GM12878 (cell line): ENCODE data around the gene ITSN1.

Experiments used
- EP300 ChIP-seq, 2 experiments: fragments of 150-350 bp in 1 of 2; IDR thresholded peaks; 2 replicates each; pipeline ENCODE4 v1.6.1; 2011 to 2012; ENCODE audit warnings: low read depth in 2 of 2, low read length in 2 of 2, borderline replicate concordance in 1 of 2, improper control_type of control experiment in 1 of 2, inconsistent platforms in 1 of 2; ENCODE audit not compliant: control insufficient read depth in 1 of 2
- FOXM1 ChIP-seq: IDR thresholded peaks from 2 replicates; pipeline ENCODE4 v1.6.1; 2012; ENCODE audit warnings: low read depth, mild to moderate bottlenecking, inconsistent platforms, low read length, moderate library complexity
- MYC ChIP-seq: IDR thresholded peaks from 2 replicates; pipeline ENCODE4 v1.6.1; 2011; ENCODE audit warnings: mild to moderate bottlenecking, low read length, moderate library complexity, inconsistent platforms; ENCODE audit not compliant: insufficient read depth, insufficient replicate concordance, insufficient read length, severe bottlenecking
- NFIC ChIP-seq: IDR thresholded peaks from 2 replicates; pipeline ENCODE4 v1.6.1; 2012; ENCODE audit warnings: low read depth, mild to moderate bottlenecking, inconsistent platforms, low read length, moderate library complexity
- SUZ12 ChIP-seq: fragments of 200-600 bp; sonication (generic); IDR thresholded peaks from one replicate; pipeline ENCODE4 v1.6.1; 2018; ENCODE audit warnings: antibody characterized with exemption, mild to moderate bottlenecking; ENCODE audit not compliant: unreplicated experiment
- TARDBP ChIP-seq: IDR thresholded peaks from 2 replicates; pipeline ENCODE4 v1.6.1; 2016; ENCODE audit warnings: borderline replicate concordance
- TF ChIP-seq, protein P1 (sequence below): IDR thresholded peaks from 2 replicates; pipeline ENCODE4 v1.6.1; 2012; ENCODE audit warnings: low read depth, low read length, improper control_type of control experiment
- TF ChIP-seq, protein P2 (sequence below), 3 experiments: IDR thresholded peaks in 2 of 3; conservative IDR thresholded peaks in 1 of 3; 2 replicates each; pipeline ENCODE4 v1.5.1; 2011; ENCODE audit warnings: low read depth in 3 of 3, low read length in 3 of 3, mild to moderate bottlenecking in 3 of 3, control low read depth in 2 of 3, moderate library complexity in 2 of 3, inconsistent platforms in 1 of 3, mixed read lengths in 1 of 3; ENCODE audit not compliant: control insufficient read depth in 2 of 3, insufficient read depth in 1 of 3; ENCODE audit errors: extremely low read depth in 1 of 3

DNA sequence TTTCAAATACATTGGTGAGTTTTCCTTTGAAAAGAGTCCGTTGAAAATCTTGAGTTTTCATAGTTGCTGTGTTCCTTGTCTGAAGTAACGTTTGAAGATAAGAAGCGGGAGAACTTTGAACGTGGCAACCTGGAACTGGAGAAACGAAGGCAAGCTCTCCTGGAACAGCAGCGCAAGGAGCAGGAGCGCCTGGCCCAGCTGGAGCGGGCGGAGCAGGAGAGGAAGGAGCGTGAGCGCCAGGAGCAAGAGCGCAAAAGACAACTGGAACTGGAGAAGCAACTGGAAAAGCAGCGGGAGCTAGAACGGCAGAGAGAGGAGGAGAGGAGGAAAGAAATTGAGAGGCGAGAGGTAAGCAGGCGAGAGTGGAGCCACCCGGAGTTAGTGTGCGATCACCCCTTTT lies 129.7 kb downstream of the ITSN1 start:
- TF ChIP-seq FOXM1 (no peak), SUZ12 (no peak), NFIC (no peak), MYC (no peak), EP300 (IDR thresholded peaks at IDR 0.05; ENCODE audit: borderline replicate concordance in 1 of 2, control insufficient read depth in 1 of 2, low read depth in 2 of 2, low read length in 2 of 2) (no peak), TARDBP (no peak)
- TF ChIP-seq, protein P1, sequence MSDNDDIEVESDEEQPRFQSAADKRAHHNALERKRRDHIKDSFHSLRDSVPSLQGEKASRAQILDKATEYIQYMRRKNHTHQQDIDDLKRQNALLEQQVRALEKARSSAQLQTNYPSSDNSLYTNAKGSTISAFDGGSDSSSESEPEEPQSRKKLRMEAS, result no peak
- TF ChIP-seq, protein P2, sequence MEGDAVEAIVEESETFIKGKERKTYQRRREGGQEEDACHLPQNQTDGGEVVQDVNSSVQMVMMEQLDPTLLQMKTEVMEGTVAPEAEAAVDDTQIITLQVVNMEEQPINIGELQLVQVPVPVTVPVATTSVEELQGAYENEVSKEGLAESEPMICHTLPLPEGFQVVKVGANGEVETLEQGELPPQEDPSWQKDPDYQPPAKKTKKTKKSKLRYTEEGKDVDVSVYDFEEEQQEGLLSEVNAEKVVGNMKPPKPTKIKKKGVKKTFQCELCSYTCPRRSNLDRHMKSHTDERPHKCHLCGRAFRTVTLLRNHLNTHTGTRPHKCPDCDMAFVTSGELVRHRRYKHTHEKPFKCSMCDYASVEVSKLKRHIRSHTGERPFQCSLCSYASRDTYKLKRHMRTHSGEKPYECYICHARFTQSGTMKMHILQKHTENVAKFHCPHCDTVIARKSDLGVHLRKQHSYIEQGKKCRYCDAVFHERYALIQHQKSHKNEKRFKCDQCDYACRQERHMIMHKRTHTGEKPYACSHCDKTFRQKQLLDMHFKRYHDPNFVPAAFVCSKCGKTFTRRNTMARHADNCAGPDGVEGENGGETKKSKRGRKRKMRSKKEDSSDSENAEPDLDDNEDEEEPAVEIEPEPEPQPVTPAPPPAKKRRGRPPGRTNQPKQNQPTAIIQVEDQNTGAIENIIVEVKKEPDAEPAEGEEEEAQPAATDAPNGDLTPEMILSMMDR (IDR thresholded peaks at IDR 0.05 in 2 of 3, conservative IDR thresholded peaks at IDR 0.05 in 1 of 3; ENCODE audit: control insufficient read depth in 2 of 3, extremely low read depth in 1 of 3, insufficient read depth in 1 of 3, low read depth in 3 of 3, low read length in 3 of 3), result no peak
